Esophagus squamous epithelium (tissue), 5 donors: ENCODE results near the gene BZW2. TPM values are rescaled to one million over a fixed set of nuclear protein-coding genes. Genes with fewer than 3 reads are reported as not detected.

ENCODE experiments used
- DNase-seq: peaks from one replicate; lab custom pipeline; 2025; lab: John Stamatoyannopoulos, UW
- H3K27ac ChIP-seq, 4 donors: fragments of 200-600 bp; sonication (generic); one replicate each; pipeline ENCODE4 v1.5.1; 2016 to 2019; ENCODE audit warnings: mild to moderate bottlenecking in 1 of 4
- H3K27me3 ChIP-seq, 4 donors: fragments of 200-600 bp; sonication (generic); 1 replicate in 3 of 4; 2 replicates in 1 of 4; pipeline versions ENCODE4 v1.5.1 to v1.6.0; 2017 to 2021; ENCODE audit warnings: antibody characterized with exemption in 1 of 4
- H3K36me3 ChIP-seq, 3 donors: fragments of 200-600 bp; sonication (generic); one replicate each; pipeline ENCODE4 v1.5.1; 2016 to 2019
- H3K4me1 ChIP-seq, 3 donors: fragments of 200-600 bp; sonication (generic); one replicate each; pipeline ENCODE4 v1.5.1; 2017 to 2019
- H3K4me3 ChIP-seq, 4 donors: fragments of 200-600 bp; sonication (generic); 1 replicate in 3 of 4; 2 replicates in 1 of 4; pipeline ENCODE4 v1.5.1; 2016 to 2019; ENCODE audit warnings: mild to moderate bottlenecking in 2 of 4, moderate library complexity in 1 of 4
- H3K9me3 ChIP-seq, 3 donors: fragments of 200-600 bp; sonication (generic); one replicate each; pipeline ENCODE4 v1.5.1; 2016 to 2019
- POLR2A ChIP-seq, 4 donors: fragments of 450-650 bp; IDR thresholded peaks; one replicate each; pipeline ENCODE4 v1.6.1; 2017; ENCODE audit warnings: antibody characterized with exemption in 4 of 4, mild to moderate bottlenecking in 4 of 4, moderate library complexity in 3 of 4
- WGBS, 2 donors: methylation state at CpG; one replicate each; pipeline ENCODE4 v1.1.5; 2018; 5-methylcytosine and 5-hydroxymethylcytosine counted together
- intact Hi-C: fragments of 100-400 bp; cut with DNase I; formaldehyde crosslinking; loops from one replicate; pipeline ENCODE4 v1.15.0; 2022
- total RNA-seq, 4 donors: library from RNA; depleted of rRNA; stranded (reverse); fragments of >200 nt; gene quantifications; one replicate each; pipeline ENCODE4 v1.1.0, GENCODE V29; 2016
- TF ChIP-seq, protein P1 (sequence below), 6 experiments: fragments of 450-650 bp in 4 of 6; fragments of 200-600 bp in 2 of 6; sonication (generic) in 2 of 6; IDR thresholded peaks; one replicate each; pipeline ENCODE4 v1.5.1; 2016 to 2019; ENCODE audit warnings: antibody characterized with exemption in 6 of 6, mild to moderate bottlenecking in 4 of 6, moderate library complexity in 4 of 6
- donor health status: DM: yes; HTN: yes; CAD: no.

Gene BZW2
- total RNA-seq, 4 donors from 2014 or later = 38.2 to 79.5 (median 69.6) TPM

DNA sequence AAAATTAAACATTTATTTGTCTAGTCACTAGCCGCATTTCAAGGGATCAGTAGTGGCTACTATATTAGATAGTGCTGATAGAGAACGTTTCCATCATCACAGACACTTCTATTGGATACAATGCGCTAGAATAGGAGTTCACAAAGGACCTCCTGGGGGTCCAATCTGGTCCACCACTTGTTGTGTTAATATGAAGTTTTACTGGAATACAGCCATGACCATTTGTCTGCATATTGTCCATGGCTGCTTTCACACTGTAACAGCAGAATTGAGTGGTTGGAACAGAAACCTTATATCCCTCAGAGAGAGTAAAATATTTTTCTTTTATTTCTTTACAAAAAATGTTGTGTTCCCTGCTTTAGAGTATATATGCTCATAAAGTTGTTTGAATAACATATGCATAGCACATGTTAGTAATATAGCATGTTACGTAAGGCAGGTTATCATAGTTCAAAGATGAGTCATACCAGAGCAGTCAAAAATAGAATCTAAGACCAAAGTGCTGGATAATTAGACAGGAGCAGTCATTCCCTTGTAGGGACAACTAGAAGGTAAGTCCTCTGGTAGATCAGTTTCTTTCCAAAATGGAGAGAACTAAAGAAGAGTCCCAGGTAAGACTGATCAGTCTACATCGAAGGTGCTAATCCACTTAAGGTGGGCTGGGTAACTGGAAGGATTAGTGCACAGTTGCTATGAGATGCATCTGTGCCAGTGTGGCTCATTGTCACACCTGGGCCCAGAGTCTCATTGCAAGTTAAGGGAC, 14.9 kb downstream of the BZW2 start:
- 68 to 75% methylated on average over 5 of the region's 5 CpGs for WGBS, 2 donors
- TF ChIP-seq, protein P1, sequence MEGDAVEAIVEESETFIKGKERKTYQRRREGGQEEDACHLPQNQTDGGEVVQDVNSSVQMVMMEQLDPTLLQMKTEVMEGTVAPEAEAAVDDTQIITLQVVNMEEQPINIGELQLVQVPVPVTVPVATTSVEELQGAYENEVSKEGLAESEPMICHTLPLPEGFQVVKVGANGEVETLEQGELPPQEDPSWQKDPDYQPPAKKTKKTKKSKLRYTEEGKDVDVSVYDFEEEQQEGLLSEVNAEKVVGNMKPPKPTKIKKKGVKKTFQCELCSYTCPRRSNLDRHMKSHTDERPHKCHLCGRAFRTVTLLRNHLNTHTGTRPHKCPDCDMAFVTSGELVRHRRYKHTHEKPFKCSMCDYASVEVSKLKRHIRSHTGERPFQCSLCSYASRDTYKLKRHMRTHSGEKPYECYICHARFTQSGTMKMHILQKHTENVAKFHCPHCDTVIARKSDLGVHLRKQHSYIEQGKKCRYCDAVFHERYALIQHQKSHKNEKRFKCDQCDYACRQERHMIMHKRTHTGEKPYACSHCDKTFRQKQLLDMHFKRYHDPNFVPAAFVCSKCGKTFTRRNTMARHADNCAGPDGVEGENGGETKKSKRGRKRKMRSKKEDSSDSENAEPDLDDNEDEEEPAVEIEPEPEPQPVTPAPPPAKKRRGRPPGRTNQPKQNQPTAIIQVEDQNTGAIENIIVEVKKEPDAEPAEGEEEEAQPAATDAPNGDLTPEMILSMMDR (IDR thresholded peaks at IDR 0.05) = no peak
- TF ChIP-seq POLR2A (IDR thresholded peaks at IDR 0.05) = no peak
- Histone ChIP-seq H3K9me3 (no peaks in the 10 kb centered on the region), H3K36me3 (no peaks in the 10 kb centered on the region), H3K4me1 (peaks cover 3 to 38% (median 16%) of the 10 kb centered on the region in 3 donors), H3K27me3 (no peaks in the 10 kb centered on the region), H3K4me3 (no peak overlapping the region), H3K27ac (peak overlapping the region in 1 of 4 donors; percentile 25)
- DNase-seq = no peak
- intact Hi-C loops = no loop called here

DNA sequence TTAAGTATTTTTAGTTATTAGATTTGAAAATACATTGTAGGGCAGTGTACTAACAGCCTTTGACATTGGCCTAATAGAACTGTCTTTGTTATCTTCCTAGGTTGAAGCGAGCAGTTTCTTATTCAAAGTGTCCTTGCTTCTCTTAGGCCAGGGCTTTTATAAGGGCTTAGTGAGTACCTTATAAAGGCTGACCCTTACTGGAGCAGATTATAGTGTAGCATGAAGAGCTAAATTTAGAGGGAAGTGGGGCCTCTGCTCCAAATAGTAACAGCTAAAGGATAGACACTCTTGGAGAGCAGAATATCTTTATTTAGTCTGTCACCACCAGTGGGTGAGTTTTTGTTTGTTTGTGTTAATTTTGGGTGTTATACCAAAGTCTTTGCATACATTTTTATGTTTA, 15.9 kb downstream of the BZW2 start:
- Histone ChIP-seq H3K9me3 (no peaks in the 10 kb centered on the region), H3K4me3 (no peak overlapping the region), H3K4me1 (peaks cover 3 to 44% (median 19%) of the 10 kb centered on the region in 3 donors), H3K36me3 (peaks cover 0 to 6% (median 0%) of the 10 kb centered on the region in 3 donors), H3K27me3 (no peaks in the 10 kb centered on the region), H3K27ac (no peak overlapping the region)
- intact Hi-C loops = no loop called here
- WGBS, 2 donors = 75 to 86% methylated on average over 1 of the region's 1 CpG
- no peak for TF ChIP-seq POLR2A (IDR thresholded peaks at IDR 0.05)
- TF ChIP-seq, protein P1 (IDR thresholded peaks at IDR 0.05) = no peak
- DNase-seq = no peak

DNA sequence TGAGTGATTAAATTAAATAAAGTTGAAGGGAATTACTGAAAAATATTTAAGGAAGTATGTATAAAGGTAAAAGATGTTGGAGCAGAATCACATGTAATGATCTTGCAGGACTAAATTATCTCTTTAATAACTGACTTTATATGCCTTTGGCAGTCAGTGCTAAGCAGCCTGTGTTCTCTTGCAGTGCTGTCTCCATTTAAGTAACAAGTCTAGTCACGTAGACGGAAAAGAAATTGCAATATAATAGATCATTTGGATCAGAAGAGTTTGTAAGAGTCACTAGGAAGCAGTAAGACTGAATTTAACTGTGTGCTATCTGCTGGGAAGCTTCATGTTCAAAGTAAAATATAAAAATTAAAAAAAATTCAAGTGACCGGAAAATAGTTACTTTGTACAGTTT, 21.4 kb downstream of the BZW2 start:
- WGBS, 2 donors = 34 to 56% methylated on average over 3 of the region's 3 CpGs
- no peak for TF ChIP-seq POLR2A (IDR thresholded peaks at IDR 0.05)
- TF ChIP-seq, protein P1 (IDR thresholded peaks at IDR 0.05) = no peak
- Histone ChIP-seq H3K4me3 (no peak overlapping the region), H3K27me3 (no peaks in the 10 kb centered on the region), H3K9me3 (no peaks in the 10 kb centered on the region), H3K27ac (peak overlapping the region; percentile 67 to 85 (median 84)), H3K4me1 (peaks cover 10 to 42% (median 20%) of the 10 kb centered on the region in 3 donors), H3K36me3 (peaks cover 0 to 7% (median 0%) of the 10 kb centered on the region in 3 donors)
- no peak for DNase-seq
- intact Hi-C loops = no loop called here

DNA sequence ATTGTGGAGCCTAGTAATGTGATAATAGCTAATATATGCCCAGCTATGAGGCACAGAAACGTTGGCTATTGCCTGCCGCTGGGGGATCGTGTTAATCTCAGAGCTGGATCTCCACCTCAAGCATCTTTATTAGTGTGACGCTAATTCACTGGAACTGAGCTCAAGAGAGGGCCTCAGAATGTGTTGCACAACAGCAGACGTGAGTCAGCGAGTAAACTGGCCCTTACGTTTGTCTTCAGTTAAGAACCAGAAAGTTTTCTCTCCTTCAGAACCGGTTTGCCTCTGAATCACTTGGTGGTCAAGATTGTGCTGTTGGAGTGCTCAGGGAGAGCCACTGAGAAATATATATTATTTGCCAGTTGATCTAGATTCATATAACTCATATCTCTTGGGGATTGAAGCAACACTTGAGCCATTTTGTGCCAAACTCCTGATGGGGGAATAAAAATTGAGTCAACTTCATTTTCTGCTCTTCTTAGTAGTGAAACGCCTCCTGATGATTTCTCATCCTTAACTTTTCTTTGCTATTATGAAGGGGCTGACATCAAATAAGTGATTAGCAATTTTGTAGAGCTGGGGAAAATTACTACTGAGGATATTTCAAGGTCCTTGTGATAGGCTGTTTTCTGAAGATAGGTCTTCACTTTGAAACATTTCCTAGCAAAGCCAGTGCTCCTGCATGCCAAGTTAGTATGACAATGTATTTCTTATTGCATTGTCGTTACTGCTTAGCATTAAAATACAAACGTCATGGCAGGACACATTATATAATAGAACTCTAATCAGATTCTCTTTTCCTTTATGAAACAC, 22.3 kb downstream of the BZW2 start:
- TF ChIP-seq, protein P1 (IDR thresholded peaks at IDR 0.05) = peak in 2 of 6 experiments; percentile 15 to 21
- TF ChIP-seq POLR2A (IDR thresholded peaks at IDR 0.05) = peak in 1 of 4 donors; percentile 19
- H3K9me3 ChIP-seq = no peaks in the 10 kb centered on the region
- no peak for DNase-seq
- 31 to 63% methylated on average over 11 of the region's 11 CpGs for WGBS, 2 donors
- H3K27me3 ChIP-seq = no peaks in the 10 kb centered on the region
- peaks cover 10 to 37% (median 17%) of the 10 kb centered on the region in 3 donors for H3K4me1 ChIP-seq
- H3K27ac ChIP-seq = peak overlapping the region; percentile 67 to 85 (median 84)
- peaks cover 0 to 7% (median 0%) of the 10 kb centered on the region in 3 donors for H3K36me3 ChIP-seq
- peak overlapping the region in 1 of 4 donors; percentile 12 for H3K4me3 ChIP-seq
- intact Hi-C loops = no loop called here
